Measurements from ENCODE around the gene TASOR2.

Gene TASOR2

DNA sequence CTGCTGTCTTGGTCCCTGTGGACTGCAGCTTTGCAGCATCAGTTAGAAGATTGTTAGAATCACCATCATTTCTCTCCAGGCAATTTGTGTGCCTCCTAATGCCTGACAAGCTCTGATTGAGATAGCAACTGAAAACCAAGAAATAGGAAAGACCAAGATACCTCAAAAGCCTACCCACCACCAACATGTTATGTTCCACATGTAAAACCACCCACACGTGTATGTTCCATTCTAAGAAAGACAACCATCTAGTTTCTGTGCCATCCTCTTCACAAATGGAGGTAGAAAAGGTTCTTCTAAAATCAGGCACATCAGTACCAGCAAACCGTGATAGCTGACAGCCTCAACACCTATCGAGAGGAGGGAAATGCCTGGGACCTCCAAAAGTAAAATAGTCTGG, 46.9 kb downstream of the TASOR2 start:
- Histone ChIP-seq H3K36me3 (ENCODE audit: control insufficient read depth, low read depth, low read length) (peaks cover 42% of the 10 kb centered on the region), H3K9ac (ENCODE audit: low read length) (no peak overlapping the region), H3K4me3 (ENCODE audit: low read length) (no peak overlapping the region), H3K27me3 (ENCODE audit: control insufficient read depth, insufficient read depth, low read length) (no peaks in the 10 kb centered on the region), H3K9me3 (ENCODE audit: control insufficient read depth, low read depth, low read length) (no peaks in the 10 kb centered on the region), H3K4me1 (ENCODE audit: control insufficient read depth, low read depth, low read length) (no peaks in the 10 kb centered on the region), H3K27ac (ENCODE audit: low read length) (no peak overlapping the region)

DNA sequence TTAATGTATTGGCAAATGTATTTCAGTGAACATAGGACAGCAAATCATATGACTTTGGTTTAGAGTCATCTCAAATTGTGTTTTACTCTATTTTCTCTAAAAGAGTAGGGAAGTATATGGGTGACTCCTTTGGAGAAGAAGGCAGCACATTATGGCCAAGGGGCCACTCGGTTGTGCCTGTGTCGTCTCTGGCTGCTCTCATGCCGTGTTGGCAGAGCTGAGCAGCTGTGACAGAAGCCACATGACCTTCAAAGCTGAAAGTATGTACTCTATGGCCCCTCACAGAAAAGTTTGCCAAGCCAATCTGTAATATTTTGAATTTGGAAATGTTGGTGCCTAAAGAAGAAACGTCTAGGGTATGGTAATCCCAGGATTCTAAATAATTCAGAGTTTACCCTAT, 47.5 kb downstream of the TASOR2 start:
- no peaks in the 10 kb centered on the region for H3K9me3 ChIP-seq (ENCODE audit: control insufficient read depth, low read depth, low read length)
- no peaks in the 10 kb centered on the region for H3K4me1 ChIP-seq (ENCODE audit: control insufficient read depth, low read depth, low read length)
- H3K4me3 ChIP-seq (ENCODE audit: low read length), result no peak overlapping the region
- no peak overlapping the region for H3K27ac ChIP-seq (ENCODE audit: low read length)
- no peaks in the 10 kb centered on the region for H3K27me3 ChIP-seq (ENCODE audit: control insufficient read depth, insufficient read depth, low read length)
- no peak overlapping the region for H3K9ac ChIP-seq (ENCODE audit: low read length)
- H3K36me3 ChIP-seq (ENCODE audit: control insufficient read depth, low read depth, low read length), result peaks cover 36% of the 10 kb centered on the region
